Colon (tissue), 2 donors: ENCODE results near the gene PGBD5.
"Not testable (repeated sequence)": the region's sequence is repeated elsewhere in the genome, so short reads cannot be mapped to it uniquely, and the experiment has no call there.

ENCODE experiments used
- FAIRE-seq: peaks from 2 replicates; lab custom pipeline; 2012; peaks lifted over from hg19 to GRCh38; lab: Jason Lieb, UNC
- donor health status: control.
- donor health status: control.

The PGBD5 gene

GRCh38 chr1:230426246-230427093 is at the start of gene PGBD5:
PGBD5 (minus strand) TSS chr1:230426332; CDS start chr1:230425928, 404 bp downstream.
- no peak for FAIRE-seq

GRCh38 chr1:230474924-230475323 is 48.8 kb upstream of the PGBD5 start:
- FAIRE-seq, result not testable (repeated sequence)

- not testable (repeated sequence) for FAIRE-seq
Observed at GRCh38 chr1:230470750-230471149, 44.6 kb upstream of the PGBD5 start.

GRCh38 chr1:230469271-230469670 is 43.1 kb upstream of the PGBD5 start:
- FAIRE-seq, result no peak

GRCh38 chr1:230465691-230466090 is 39.6 kb upstream of the PGBD5 start:
- no peak for FAIRE-seq

GRCh38 chr1:230464671-230465070 is 38.5 kb upstream of the PGBD5 start:
- FAIRE-seq, result no peak

- no peak for FAIRE-seq
Observed at GRCh38 chr1:230463760-230464159, 37.6 kb upstream of the PGBD5 start.

GRCh38 chr1:230463326-230463725 is 37.2 kb upstream of the PGBD5 start:
- FAIRE-seq, result no peak

GRCh38 chr1:230459465-230459864 is 33.3 kb upstream of the PGBD5 start:
- FAIRE-seq, result no peak

GRCh38 chr1:230458509-230458908 is 32.4 kb upstream of the PGBD5 start:
- FAIRE-seq, result no peak

GRCh38 chr1:230456478-230456877 is 30.3 kb upstream of the PGBD5 start:
- no peak for FAIRE-seq

GRCh38 chr1:230455291-230455690 is 29.2 kb upstream of the PGBD5 start:
- no peak for FAIRE-seq

GRCh38 chr1:230453377-230453776 is 27.2 kb upstream of the PGBD5 start:
- FAIRE-seq, result no peak

GRCh38 chr1:230441183-230442029 is 15.3 kb upstream of the PGBD5 start:
- FAIRE-seq, result no peak

- FAIRE-seq, result no peak
Observed at GRCh38 chr1:230435108-230435507, 9.0 kb upstream of the PGBD5 start.

GRCh38 chr1:230431527-230431926 is 5.4 kb upstream of the PGBD5 start:
- FAIRE-seq, result no peak

GRCh38 chr1:230430499-230430898 is 4.4 kb upstream of the PGBD5 start:
- no peak for FAIRE-seq

GRCh38 chr1:230429067-230429735 is 3.1 kb upstream of the PGBD5 start:
- no peak for FAIRE-seq

- FAIRE-seq, result no peak
Observed at GRCh38 chr1:230427981-230428380, 1.8 kb upstream of the PGBD5 start.

- FAIRE-seq, result no peak
Observed at GRCh38 chr1:230427094-230427876, 1.2 kb upstream of the PGBD5 start.

- FAIRE-seq, result no peak
Observed at GRCh38 chr1:230425252-230426091, 660 bp downstream of the PGBD5 start.
